Mesenteric fat pad (tissue), 1 donor: ENCODE data around the gene LRCOL1. TPM values are rescaled to one million over a fixed set of nuclear protein-coding genes. Genes with fewer than 3 reads are reported as not detected.

ENCODE experiments used
- DNase-seq: peaks from one replicate; pipeline ENCODE4 v3.0.0-alpha.2; 2020; ENCODE audit warnings: low spot score
- total RNA-seq: library from RNA; stranded (reverse); fragmentation: NEBNext Ultra II Directional; extraction: Animal tissue kit (Norgen Biotek cat#: 25700); gene quantifications from one replicate; pipeline ENCODE4 v1.2.1, GENCODE V29; 2021
- donor health status: DM: yes; HTN: yes; CAD: no.

The LRCOL1 gene
- total RNA-seq, 1 donor from 2014 or later = not detected

- no peak for DNase-seq
Observed at GRCh38 chr12:132568826-132569480, 41.4 kb downstream of the LRCOL1 start.

- DNase-seq = no peak
Observed at GRCh38 chr12:132568301-132568700, 42.1 kb downstream of the LRCOL1 start.

GRCh38 chr12:132566516-132567131 lies 43.8 kb downstream of the LRCOL1 start:
- no peak for DNase-seq

GRCh38 chr12:132565365-132565764 lies 45.0 kb downstream of the LRCOL1 start:
- DNase-seq = no peak

GRCh38 chr12:132563911-132564310 lies 46.5 kb downstream of the LRCOL1 start:
- DNase-seq = no peak

GRCh38 chr12:132562489-132563021 lies 47.8 kb downstream of the LRCOL1 start:
- no peak for DNase-seq

GRCh38 chr12:132561427-132562156 lies 48.8 kb downstream of the LRCOL1 start:
- DNase-seq = no peak

- no peak for DNase-seq
Observed at GRCh38 chr12:132560614-132561426, 49.6 kb downstream of the LRCOL1 start.

- no peak for DNase-seq
Observed at GRCh38 chr12:132560364-132560613, 50.1 kb downstream of the LRCOL1 start.

- DNase-seq = no peak
Observed at GRCh38 chr12:132559652-132560363, 50.6 kb downstream of the LRCOL1 start.

GRCh38 chr12:132558861-132559623 lies 51.3 kb downstream of the LRCOL1 start:
- DNase-seq = no peak

- no peak for DNase-seq
Observed at GRCh38 chr12:132558042-132558856, 52.1 kb downstream of the LRCOL1 start.

- DNase-seq = no peak
Observed at GRCh38 chr12:132557291-132558015, 52.9 kb downstream of the LRCOL1 start.

- no peak for DNase-seq
Observed at GRCh38 chr12:132556801-132557200, 53.6 kb downstream of the LRCOL1 start.

GRCh38 chr12:132556216-132556615 lies 54.2 kb downstream of the LRCOL1 start:
- DNase-seq = no peak

- no peak for DNase-seq
Observed at GRCh38 chr12:132555686-132556085, 54.7 kb downstream of the LRCOL1 start.

GRCh38 chr12:132554845-132555630 lies 55.3 kb downstream of the LRCOL1 start:
- no peak for DNase-seq
